GM23338 (cell line): ENCODE results near the gene SLC4A9. TPM values are rescaled to one million over a fixed set of nuclear protein-coding genes. Genes with fewer than 3 reads are reported as not detected.
A peak's percentile ranks its signal among the peaks of the same experiment; 100 is the strongest.

Experiments used
- ATAC-seq: fragments of 200-7000 bp; cut with Tn5 transposase; 3 replicates; pipeline ENCODE4 v1.9.1; 2020
- DNase-seq: peaks from one replicate; pipeline ENCODE4 v3.0.0-alpha.2; 2015; ENCODE audit warnings: low spot score
- H2AFZ ChIP-seq: fragments of 200-600 bp; sonication (generic); 2 replicates; pipeline ENCODE4 v1.8.0; 2016; ENCODE audit warnings: antibody characterized with exemption, mild to moderate bottlenecking, moderate library complexity
- H3F3A ChIP-seq: fragments of 200-600 bp; sonication (generic); replicated peaks from 2 replicates; pipeline ENCODE4 v1.8.0; 2017; ENCODE audit warnings: antibody characterized with exemption, mixed run types, low read depth
- H3K27ac ChIP-seq: fragments of 200-600 bp; sonication (generic); 2 replicates; pipeline ENCODE4 v1.6.1; 2016; ENCODE audit warnings: low read depth
- H3K27me3 ChIP-seq: fragments of 200-600 bp; sonication (generic); 2 replicates; pipeline ENCODE4 v1.8.0; 2016; ENCODE audit warnings: mild to moderate bottlenecking, mixed run types, moderate library complexity; ENCODE audit not compliant: insufficient read depth
- H3K36me3 ChIP-seq: fragments of 200-600 bp; sonication (generic); 2 replicates; pipeline ENCODE4 v1.8.0; 2016; ENCODE audit warnings: mild to moderate bottlenecking; ENCODE audit not compliant: insufficient read depth
- H3K4me1 ChIP-seq: fragments of 200-600 bp; sonication (generic); 2 replicates; pipeline ENCODE4 v1.8.0; 2016; ENCODE audit warnings: mild to moderate bottlenecking, moderate library complexity; ENCODE audit not compliant: insufficient read depth
- H3K4me2 ChIP-seq: fragments of 200-600 bp; sonication (generic); 2 replicates; pipeline ENCODE4 v1.7.1; 2017; ENCODE audit warnings: mixed run types
- H3K4me3 ChIP-seq: fragments of 200-600 bp; sonication (generic); 2 replicates; pipeline ENCODE4 v1.6.1; 2016; ENCODE audit warnings: mixed run types
- H3K79me2 ChIP-seq: fragments of 200-600 bp; sonication (generic); replicated peaks from 2 replicates; pipeline ENCODE4 v1.8.0; 2017; ENCODE audit warnings: mild to moderate bottlenecking; ENCODE audit not compliant: insufficient read depth
- H3K9me2 ChIP-seq: fragments of 200-600 bp; sonication (generic); 2 replicates; pipeline ENCODE4 v1.8.0; 2017; ENCODE audit not compliant: insufficient read depth
- H4K20me1 ChIP-seq: fragments of 200-600 bp; sonication (generic); replicated peaks from 2 replicates; pipeline ENCODE4 v1.8.0; 2017; ENCODE audit warnings: mild to moderate bottlenecking; ENCODE audit not compliant: insufficient read depth
- H3K27ac Mint-ChIP-seq: 2 replicates; pipeline ENCODE4 v1.8.0; 2020; ENCODE audit warnings: inconsistent platforms, mild to moderate bottlenecking, moderate library complexity, mixed read lengths
- H3K27me3 Mint-ChIP-seq: 3 replicates; pipeline ENCODE4 v1.8.0; 2022; ENCODE audit warnings: low read depth, mild to moderate bottlenecking, moderate library complexity, mixed read lengths, inconsistent platforms; ENCODE audit not compliant: insufficient read depth, poor library complexity
- H3K36me3 Mint-ChIP-seq: 3 replicates; pipeline ENCODE4 v1.8.0; 2021; ENCODE audit warnings: low read depth, mild to moderate bottlenecking, inconsistent platforms, moderate library complexity, mixed read lengths
- H3K4me1 Mint-ChIP-seq: 3 replicates; pipeline ENCODE4 v1.8.0; 2020; ENCODE audit warnings: mild to moderate bottlenecking, inconsistent platforms, mixed read lengths
- H3K4me3 Mint-ChIP-seq: 3 replicates; pipeline ENCODE4 v1.8.0; 2021; ENCODE audit warnings: moderate library complexity, mild to moderate bottlenecking, inconsistent platforms, mixed read lengths
- H3K9me3 Mint-ChIP-seq: 3 replicates; pipeline ENCODE4 v1.8.0; 2020; ENCODE audit warnings: moderate library complexity, mild to moderate bottlenecking, inconsistent platforms, mixed read lengths
- CREB1 ChIP-seq: fragments of 250-450 bp; sonication (Bioruptor Pico); IDR thresholded peaks from 2 replicates; pipeline ENCODE4 v1.5.0; 2020; ENCODE audit warnings: low read depth, mild to moderate bottlenecking, moderate library complexity
- CTCF ChIP-seq, 2 experiments: fragments of 200-600 bp in 1 of 2; sonication (generic) in 1 of 2; conservative IDR thresholded peaks; 2 replicates each; pipeline versions ENCODE4 v1.5.1 to v1.6.1; 2016 to 2017; ENCODE audit warnings: antibody characterized with exemption in 2 of 2, low read depth in 2 of 2, mild to moderate bottlenecking in 2 of 2, moderate library complexity in 1 of 2
- ETS1 ChIP-seq: IDR thresholded peaks from 2 replicates; pipeline ENCODE4 v1.6.1; 2016; ENCODE audit warnings: antibody characterized with exemption
- EZH2 ChIP-seq: fragments of 200-600 bp; sonication (generic); IDR thresholded peaks from one replicate; pipeline ENCODE4 v1.8.0; 2017; ENCODE audit warnings: antibody characterized with exemption, mild to moderate bottlenecking, low read depth; ENCODE audit not compliant: unreplicated experiment
- EZH2phosphoT487 ChIP-seq: fragments of 200-600 bp; sonication (generic); IDR thresholded peaks from one replicate; pipeline ENCODE4 v1.8.1; 2018; ENCODE audit warnings: antibody characterized with exemption; ENCODE audit not compliant: unreplicated experiment
- JUNB ChIP-seq: IDR thresholded peaks from one replicate; pipeline ENCODE4 v1.6.1; 2016; ENCODE audit warnings: antibody characterized with exemption; ENCODE audit not compliant: unreplicated experiment
- NANOG ChIP-seq: IDR thresholded peaks from 2 replicates; pipeline ENCODE4 v1.6.1; 2016; ENCODE audit warnings: antibody characterized with exemption, borderline replicate concordance
- POLR2AphosphoS5 ChIP-seq: IDR thresholded peaks from 2 replicates; pipeline ENCODE4 v1.6.1; 2016; ENCODE audit warnings: antibody characterized with exemption, low read depth
- REST ChIP-seq: IDR thresholded peaks from one replicate; pipeline ENCODE4 v1.6.1; 2018; ENCODE audit warnings: antibody characterized with exemption; ENCODE audit not compliant: unreplicated experiment
- ZNF114 ChIP-seq: fragments of 250-450 bp; sonication (Bioruptor Pico); IDR thresholded peaks from 2 replicates; pipeline ENCODE4 v1.5.0; 2020; ENCODE audit warnings: mild to moderate bottlenecking, moderate library complexity
- ZNF331 ChIP-seq: fragments of 250-450 bp; sonication (Bioruptor Pico); IDR thresholded peaks from 2 replicates; pipeline ENCODE4 v1.5.0; 2020; ENCODE audit warnings: low read depth, mild to moderate bottlenecking, moderate library complexity
- polyA plus RNA-seq: library from polyadenylated mRNA; unstranded; fragments of >200 nt; fragmentation: Nextera tagmentation; extraction: Ambion mirVana; gene quantifications from 2 replicates; pipeline ENCODE4 v1.2.1, GENCODE V29; 2016
- total RNA-seq: library from RNA; depleted of rRNA; stranded (reverse); fragments of >200 nt; shearing (Covaris generic); gene quantifications from 2 replicates; pipeline ENCODE4 v1.2.3, GENCODE V29; 2014

The SLC4A9 gene
- total and polyA plus RNA-seq, 2 experiments from 2014 or later, result 0.08 TPM; not detected in 1

GRCh38 chr5:140418862-140419520 is 59.0 kb downstream of the SLC4A9 start (continued):
- TF ChIP-seq JUNB (no peak), ZNF331 (CRISPR knock-in tag) (no peak), CREB1 (no peak), ZNF114 (no peak), CTCF (conservative IDR thresholded peaks at IDR 0.05; ENCODE audit: low read depth in 2 of 2) (no peak), EZH2 (no peak)

GRCh38 chr5:140420226-140420570 is 60.2 kb downstream of the SLC4A9 start:
- H3K79me2 ChIP-seq, result peaks cover 98% of the 10 kb centered on the region
- ATAC-seq (no peak), DNase-seq (no peak)
- Mint-ChIP-seq H3K4me3 (no peak overlapping the region), H3K9me3 (no peaks in the 10 kb centered on the region), H3K27ac (peak overlapping the region; percentile 88; the same call in 1 of the 2 replicates), H3K27me3 (peaks cover 4% of the 10 kb centered on the region), H3K36me3 (peaks cover 10% of the 10 kb centered on the region; the same call in 2 of the 3 replicates), H3K4me1 (peaks cover 17% of the 10 kb centered on the region)
- no peak overlapping the region for H3K4me3 ChIP-seq
- no peak overlapping the region for H2AFZ ChIP-seq
- no peaks in the 10 kb centered on the region for H3K9me2 ChIP-seq
- H3F3A ChIP-seq, result no peaks in the 10 kb centered on the region
- no peak overlapping the region; the same call in 1 of the 2 replicates for H3K27ac ChIP-seq
- H3K4me2 ChIP-seq, result 0 out of 2 replicates have a peak overlapping the region, but pooled peaks have one; percentile 64
- 0 out of 2 replicates have a peak, but pooled peaks cover 4% of the 10 kb centered on the region for H3K4me1 ChIP-seq
- no peaks in the 10 kb centered on the region for H3K27me3 ChIP-seq
- H3K36me3 ChIP-seq, result no peaks in the 10 kb centered on the region
- H4K20me1 ChIP-seq, result peaks cover 58% of the 10 kb centered on the region
- no peak for TF ChIP-seq EZH2phosphoT487
- TF ChIP-seq ZNF331 (CRISPR knock-in tag), result no peak
- TF ChIP-seq EZH2, result no peak
- no peak for TF ChIP-seq CREB1
- no peak for TF ChIP-seq CTCF (conservative IDR thresholded peaks at IDR 0.05; ENCODE audit: low read depth in 2 of 2)
- TF ChIP-seq JUNB, result no peak
- TF ChIP-seq REST, result no peak
- TF ChIP-seq ETS1, result no peak
- no peak for TF ChIP-seq POLR2AphosphoS5
- TF ChIP-seq NANOG, result no peak
